DMS 273 (cell line): ENCODE data around the gene ANK3.
A peak's percentile ranks its signal among the peaks of the same experiment; 100 is the strongest.

Experiments
- DNase-seq: peaks from one replicate; lab custom pipeline; 2025; ENCODE audit not compliant: unreplicated experiment; lab: John Stamatoyannopoulos, UW

Gene ANK3

GRCh38 chr10:60348982-60349381 lies 40.7 kb downstream of the ANK3 start:
- peak; percentile 12 for DNase-seq

DNA sequence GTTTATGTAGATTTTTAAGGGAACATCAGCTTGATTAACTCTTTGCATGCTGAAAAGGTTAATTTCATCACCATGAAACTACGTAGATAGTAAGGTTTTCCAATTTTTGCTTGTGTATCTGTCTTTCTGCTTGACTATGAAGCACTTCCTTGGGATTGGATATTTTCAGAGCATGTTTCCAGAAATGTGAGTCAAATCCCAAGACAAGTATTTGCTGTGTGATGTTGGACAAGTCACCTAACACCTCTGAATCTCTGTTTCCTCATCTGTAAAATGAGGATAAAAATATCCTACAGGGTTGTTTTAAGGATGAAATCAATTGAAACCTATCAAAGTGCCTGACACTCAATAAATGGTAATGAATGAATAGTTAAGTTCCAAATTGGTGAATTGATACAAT lies 42.4 kb downstream of the ANK3 start:
- no peak for DNase-seq

- no peak for DNase-seq
Measured at GRCh38 chr10:60346661-60347060, 43.0 kb downstream of the ANK3 start.

DNA sequence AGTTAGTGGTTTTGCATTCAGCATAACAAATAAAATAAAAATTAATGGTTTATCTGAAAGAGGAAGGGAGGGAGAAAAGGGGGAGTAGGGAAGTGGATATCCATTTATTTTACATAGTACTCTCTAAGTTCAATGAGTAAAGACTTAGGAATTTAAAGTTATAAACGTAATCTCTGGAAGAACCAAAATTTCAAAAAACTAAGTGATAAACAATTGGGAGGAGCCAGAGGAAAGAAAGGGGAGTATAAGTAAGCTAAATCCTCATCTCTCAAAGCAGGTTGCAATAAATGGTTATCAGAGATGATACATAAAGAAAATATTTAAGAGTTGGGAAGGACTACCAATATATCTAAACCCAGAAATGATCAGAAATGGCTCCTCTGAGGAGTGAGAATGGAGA lies 46.4 kb downstream of the ANK3 start:
- no peak for DNase-seq

DNA sequence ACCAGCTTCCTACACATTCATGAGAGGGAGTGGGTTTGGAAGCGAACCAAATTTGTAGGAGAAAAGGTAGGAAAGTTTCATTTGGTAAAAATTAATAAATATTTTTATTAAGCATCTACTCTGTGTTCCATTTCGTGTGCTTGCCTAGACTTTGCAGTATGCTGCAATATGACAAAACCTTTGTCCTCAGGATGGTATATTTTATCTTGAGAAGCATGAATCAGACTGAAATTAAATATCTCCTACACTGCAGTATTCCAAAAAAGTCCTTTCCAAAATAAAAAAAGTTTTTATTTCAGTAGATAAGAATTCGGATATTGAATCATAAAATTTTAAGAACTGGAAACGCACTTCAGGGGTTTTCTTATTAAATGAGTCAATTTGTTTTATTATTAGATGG lies 47.7 kb downstream of the ANK3 start:
- DNase-seq: no peak

DNA sequence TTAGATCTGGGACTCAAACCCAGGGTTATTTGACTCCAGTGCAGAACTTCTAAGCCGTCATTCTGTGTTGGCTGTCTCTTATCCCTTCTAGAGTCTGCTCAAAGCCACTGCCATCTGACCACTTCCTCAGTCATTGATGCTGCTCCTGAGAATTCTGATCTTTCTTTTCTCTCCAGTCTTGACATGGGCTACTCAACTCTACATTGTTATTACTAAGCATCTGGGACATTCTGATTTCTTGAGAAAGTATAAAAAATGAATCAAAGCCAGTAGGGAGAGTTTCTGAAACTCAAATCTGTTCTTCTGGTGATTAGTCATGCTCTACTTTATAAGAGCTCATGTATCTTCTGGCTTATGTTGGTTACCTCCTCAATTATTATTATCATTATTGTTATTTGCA lies 48.7 kb downstream of the ANK3 start:
- DNase-seq: no peak

DNA sequence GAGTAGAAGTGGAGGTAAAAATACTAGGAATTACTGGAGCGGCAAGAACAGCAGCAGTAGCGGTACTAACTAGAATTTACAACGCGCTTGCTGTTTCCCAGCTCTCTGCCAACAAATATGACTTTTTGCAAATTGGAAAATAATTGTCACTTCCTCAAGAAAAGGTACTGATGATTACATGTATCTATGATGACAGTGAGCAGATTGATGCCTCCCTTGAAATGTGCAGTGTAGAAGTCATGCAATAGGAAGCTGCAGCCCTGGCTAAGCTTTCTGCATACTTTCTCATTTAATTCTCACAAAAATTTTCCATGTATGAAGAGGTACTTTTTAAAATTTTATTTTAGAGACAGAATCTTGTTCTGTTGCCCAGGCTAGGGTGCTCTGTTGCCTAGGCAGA lies 49.9 kb downstream of the ANK3 start:
- no peak for DNase-seq

DNA sequence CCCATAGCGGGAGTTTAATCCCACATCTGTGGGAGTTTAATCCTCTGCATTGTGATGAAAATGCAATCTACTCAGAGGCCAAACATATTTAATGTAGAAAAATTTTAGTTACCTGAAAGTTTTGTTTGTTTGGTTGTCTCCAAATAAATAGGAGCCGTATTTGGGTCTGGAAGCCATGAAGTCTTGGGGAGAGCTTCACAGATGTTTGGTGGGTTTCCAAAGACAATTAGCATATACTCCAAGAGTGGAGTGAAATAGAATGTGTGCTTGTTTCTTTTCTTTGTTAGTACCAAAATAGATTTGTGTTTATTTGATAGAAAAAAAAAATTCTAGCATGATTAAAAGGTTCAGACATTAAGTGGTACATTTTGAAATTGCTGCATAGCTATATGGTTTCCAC lies 50.9 kb downstream of the ANK3 start:
- no peak for DNase-seq

DNA sequence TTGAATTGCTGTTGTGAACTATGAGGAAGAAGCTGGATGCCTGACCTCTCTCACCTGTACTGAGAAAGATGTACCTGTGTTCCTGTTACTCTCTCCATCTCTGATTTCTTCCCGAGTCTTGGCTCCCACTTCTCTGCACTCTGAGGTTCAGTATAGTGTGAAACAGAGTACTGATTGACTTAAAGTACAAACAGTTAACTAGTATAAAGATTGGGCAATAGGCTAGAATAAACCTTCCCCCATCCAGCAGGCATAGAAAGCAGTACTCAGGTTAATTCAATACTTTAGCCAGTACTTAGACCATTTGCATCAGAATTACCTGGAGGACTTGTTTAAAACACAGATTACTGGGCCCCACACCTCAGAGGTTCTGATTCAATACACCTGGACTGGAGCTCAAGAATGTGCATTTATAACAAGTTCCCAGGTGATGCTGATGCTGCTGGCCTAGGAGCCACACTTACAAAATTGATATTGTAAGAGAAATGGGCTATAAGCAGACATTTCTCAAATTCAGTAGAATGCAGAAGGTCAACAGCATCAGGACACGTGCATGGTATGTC lies 51.6 kb downstream of the ANK3 start:
- DNase-seq: no peak

GRCh38 chr10:60336901-60337630 lies 52.6 kb downstream of the ANK3 start:
- DNase-seq: no peak

DNA sequence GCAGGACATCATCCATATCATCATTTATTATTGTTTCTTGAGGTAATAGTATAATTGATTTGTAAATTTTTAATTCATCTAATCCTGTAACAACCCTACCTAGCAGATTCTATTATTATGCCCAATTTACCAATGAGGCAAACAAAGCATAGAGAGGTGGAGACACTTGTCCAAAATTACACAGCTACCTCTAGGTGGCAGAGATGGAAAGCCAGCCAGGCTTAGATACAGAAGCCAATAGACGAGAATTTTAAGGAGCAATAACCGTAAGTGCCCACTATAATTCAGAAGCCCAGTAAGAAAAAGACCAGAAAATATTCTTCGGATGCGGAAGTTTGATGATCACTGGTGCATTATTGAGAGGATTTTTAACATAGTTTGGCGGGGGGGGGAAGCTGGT lies 54.0 kb downstream of the ANK3 start:
- DNase-seq: peak; percentile 13

DNA sequence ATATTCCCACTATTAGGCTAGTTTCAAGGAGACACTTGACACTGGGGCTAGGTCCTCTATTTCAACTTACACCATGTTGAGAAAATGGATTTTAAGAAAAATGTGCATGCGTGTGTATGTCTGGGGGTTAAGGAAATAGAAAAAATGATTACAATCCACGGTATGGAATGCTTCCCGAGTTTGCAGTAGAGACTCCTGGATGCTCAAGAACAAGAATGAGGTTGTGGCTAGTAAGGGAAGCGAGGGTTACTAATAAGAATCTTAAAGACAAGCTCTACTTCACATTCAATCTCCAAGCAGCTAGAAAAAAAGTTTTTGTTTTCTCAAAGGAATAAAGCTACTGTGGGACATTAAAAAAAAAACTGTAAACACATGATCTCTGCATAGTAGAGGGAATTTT lies 54.7 kb downstream of the ANK3 start:
- DNase-seq: no peak

- DNase-seq: no peak
Measured at GRCh38 chr10:60332371-60332770, 57.3 kb downstream of the ANK3 start.

DNA sequence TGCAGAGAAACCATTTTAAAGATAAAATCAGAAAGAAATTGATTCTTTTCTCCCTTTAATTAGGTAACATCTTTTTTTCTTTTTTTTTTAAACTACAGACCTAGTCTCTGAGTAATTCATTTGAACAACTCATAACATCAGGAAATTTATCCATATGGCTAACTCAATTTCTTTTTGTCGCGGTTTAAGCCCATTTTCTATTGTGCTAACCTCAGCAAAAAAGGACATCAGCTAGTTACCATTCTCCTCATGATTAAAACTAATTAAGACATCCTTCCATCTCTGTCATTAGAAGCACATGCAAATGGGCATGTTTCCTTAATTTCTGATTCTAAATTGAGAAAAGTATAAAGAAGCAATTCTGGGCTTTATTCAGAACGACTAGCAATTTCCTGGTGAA lies 57.8 kb downstream of the ANK3 start:
- DNase-seq: no peak

DNA sequence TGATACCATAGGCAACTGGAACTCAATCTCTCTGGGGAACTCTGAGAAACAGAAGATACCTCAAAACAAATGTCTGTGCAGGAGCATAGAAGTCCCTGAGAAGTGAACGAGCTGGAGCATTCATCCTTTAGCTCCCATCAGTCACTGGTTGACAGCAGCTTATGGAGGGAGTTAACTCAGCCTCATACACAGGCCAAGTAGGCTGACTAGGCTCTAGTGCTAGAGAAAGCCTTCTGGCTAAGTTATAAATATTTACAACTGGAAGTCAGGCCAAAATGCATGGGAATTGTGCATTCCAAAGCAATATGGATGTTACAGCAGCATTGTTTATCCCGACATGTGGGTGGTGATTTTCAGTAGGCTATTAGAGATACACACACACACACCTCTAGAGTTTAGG lies 66.5 kb downstream of the ANK3 start:
- no peak for DNase-seq

GRCh38 chr10:60320666-60321065 lies 69.0 kb downstream of the ANK3 start:
- no peak for DNase-seq

DNA sequence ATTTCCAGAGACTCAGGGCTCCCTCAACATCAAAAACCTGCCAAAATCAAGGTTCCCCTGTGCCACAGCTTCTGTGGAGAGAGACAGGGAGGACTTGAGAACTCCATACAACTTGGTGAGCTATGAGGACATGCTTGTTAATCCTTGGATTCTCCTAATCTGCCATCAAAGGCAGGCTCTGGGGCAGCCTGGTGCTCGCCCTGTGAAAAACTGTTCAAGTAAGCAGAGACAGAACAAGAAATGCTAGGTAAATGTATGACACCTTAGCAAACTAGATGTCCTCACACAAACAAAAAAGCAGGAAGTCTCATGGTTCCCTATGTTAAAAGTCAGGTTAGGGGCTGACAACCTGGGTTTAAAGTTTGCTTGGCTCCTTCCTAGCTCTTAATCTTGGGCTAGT lies 73.6 kb downstream of the ANK3 start:
- DNase-seq: no peak

DNA sequence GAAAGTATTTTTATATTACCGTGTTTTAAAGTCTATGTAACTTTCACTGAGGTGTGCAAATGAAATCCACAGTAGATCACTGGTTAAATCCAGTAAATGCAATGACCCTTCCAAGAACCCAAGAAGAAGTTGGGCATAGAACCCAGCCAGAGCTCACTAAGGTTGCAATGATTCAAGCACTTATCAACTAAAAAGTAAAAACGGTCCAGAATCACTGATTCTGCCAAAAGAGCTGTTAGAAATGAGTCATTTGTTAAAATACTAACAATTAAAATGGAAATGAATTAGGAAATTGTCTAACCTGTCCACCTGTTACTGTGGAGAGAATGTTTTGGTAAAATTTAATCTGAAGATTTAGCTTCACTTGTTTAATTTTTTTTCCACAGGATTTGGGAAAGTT lies 74.4 kb downstream of the ANK3 start:
- no peak for DNase-seq

- peak; percentile 23 for DNase-seq
Measured at GRCh38 chr10:60314069-60314940, 75.4 kb downstream of the ANK3 start.

- no peak for DNase-seq
Measured at GRCh38 chr10:60313589-60313952, 76.1 kb downstream of the ANK3 start.

GRCh38 chr10:60312818-60313588 lies 76.7 kb downstream of the ANK3 start:
- no peak for DNase-seq

- no peak for DNase-seq
Measured at GRCh38 chr10:60311821-60312220, 77.9 kb downstream of the ANK3 start.
